AG04449 (cell line): Measurements from ENCODE around the gene ZIC1.

Source experiments
- CTCF ChIA-PET: fragments of 350-600 bp; formaldehyde crosslinking; extraction: SDS; loops from one replicate; lab custom pipeline; 2021; ENCODE audit warnings: antibody characterized with exemption; lab: Yijun Ruan, JAX
- POLR2A ChIA-PET: fragments of 400-600, 350-600 bp; formaldehyde crosslinking; extraction: SDS; loops from one replicate; lab custom pipeline; 2020; ENCODE audit warnings: antibody characterized with exemption, inconsistent platforms; lab: Yijun Ruan, JAX
- DNase-seq: peaks from one replicate; pipeline ENCODE4 v3.0.0-alpha.2; 2010; ENCODE audit warnings: low read depth, low spot score
- H3K4me3 ChIP-seq: 2 replicates; pipeline ENCODE4 v1.5.1; 2011; ENCODE audit warnings: low read depth, mild to moderate bottlenecking, control low read depth, low read length
- TF ChIP-seq, protein P1 (sequence below): IDR thresholded peaks from one replicate; pipeline ENCODE4 v1.5.1; 2011; ENCODE audit warnings: mild to moderate bottlenecking, moderate library complexity, low read length, control low read depth, inconsistent platforms; ENCODE audit not compliant: insufficient read depth; ENCODE audit errors: missing control alignments

Gene ZIC1

GRCh38 chr3:147385059-147386012, 23.8 kb upstream of the ZIC1 start:
- TF ChIP-seq, protein P1, sequence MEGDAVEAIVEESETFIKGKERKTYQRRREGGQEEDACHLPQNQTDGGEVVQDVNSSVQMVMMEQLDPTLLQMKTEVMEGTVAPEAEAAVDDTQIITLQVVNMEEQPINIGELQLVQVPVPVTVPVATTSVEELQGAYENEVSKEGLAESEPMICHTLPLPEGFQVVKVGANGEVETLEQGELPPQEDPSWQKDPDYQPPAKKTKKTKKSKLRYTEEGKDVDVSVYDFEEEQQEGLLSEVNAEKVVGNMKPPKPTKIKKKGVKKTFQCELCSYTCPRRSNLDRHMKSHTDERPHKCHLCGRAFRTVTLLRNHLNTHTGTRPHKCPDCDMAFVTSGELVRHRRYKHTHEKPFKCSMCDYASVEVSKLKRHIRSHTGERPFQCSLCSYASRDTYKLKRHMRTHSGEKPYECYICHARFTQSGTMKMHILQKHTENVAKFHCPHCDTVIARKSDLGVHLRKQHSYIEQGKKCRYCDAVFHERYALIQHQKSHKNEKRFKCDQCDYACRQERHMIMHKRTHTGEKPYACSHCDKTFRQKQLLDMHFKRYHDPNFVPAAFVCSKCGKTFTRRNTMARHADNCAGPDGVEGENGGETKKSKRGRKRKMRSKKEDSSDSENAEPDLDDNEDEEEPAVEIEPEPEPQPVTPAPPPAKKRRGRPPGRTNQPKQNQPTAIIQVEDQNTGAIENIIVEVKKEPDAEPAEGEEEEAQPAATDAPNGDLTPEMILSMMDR, result no peak
- POLR2A ChIA-PET, result no interaction called here
- no peak overlapping the region for H3K4me3 ChIP-seq
- DNase-seq, result no peak
- CTCF ChIA-PET, result no interaction called here

GRCh38 chr3:147387291-147387884, 21.8 kb upstream of the ZIC1 start:
- H3K4me3 ChIP-seq, result no peak overlapping the region
- POLR2A ChIA-PET, result no interaction called here
- TF ChIP-seq, protein P1, result no peak
- DNase-seq, result no peak
- CTCF ChIA-PET, result no interaction called here

- TF ChIP-seq, protein P1, result no peak
- CTCF ChIA-PET, result no interaction called here
- no peak overlapping the region for H3K4me3 ChIP-seq
- no peak for DNase-seq
- POLR2A ChIA-PET, result no interaction called here
Measured at GRCh38 chr3:147387885-147388699, 21.1 kb upstream of the ZIC1 start.

DNA sequence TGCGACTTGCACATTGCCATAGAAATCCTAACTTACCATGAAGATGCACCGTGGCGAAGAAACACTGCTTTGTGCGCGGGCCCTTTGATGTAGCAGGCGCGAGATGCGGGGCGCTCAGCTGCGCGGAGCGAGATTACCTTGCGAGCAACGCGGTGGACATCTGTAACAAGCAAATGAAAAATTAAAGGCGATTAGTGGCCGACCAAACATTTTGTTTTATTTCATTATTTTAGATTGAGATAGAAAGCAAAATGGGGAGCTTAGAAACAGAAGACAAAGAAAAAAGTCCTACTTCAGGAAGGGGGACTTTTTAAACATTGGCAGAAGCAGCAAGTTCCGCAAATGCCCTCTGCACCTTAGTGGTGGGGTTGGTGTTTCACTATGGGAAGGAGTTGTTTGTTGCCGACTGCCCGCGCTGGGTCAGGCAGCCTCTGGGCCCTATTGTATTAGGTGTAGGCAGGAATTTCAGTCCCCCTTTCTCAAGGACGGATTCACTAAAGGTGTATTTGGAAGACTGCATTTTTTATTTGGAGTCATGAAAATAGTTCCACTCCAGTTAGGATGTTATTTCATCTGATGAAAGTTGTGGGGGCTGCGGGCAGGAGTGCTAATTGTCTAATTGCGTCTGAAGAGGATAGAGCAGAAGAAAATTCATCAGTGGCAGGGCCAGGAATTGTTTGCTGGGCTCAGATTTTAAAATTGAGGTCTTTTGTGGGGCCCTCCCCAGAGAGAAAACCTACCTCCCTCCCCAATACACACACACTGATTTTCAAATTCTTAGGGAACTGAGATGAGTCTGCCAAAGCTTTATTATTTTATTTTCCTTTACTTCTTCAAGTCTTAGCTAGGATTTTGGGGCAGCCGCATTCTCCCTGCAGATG, 20.2 kb upstream of the ZIC1 start:
- CTCF ChIA-PET, result no interaction called here
- H3K4me3 ChIP-seq, result no peak overlapping the region
- TF ChIP-seq, protein P1, result no peak
- DNase-seq, result no peak
- POLR2A ChIA-PET, result no interaction called here

DNA sequence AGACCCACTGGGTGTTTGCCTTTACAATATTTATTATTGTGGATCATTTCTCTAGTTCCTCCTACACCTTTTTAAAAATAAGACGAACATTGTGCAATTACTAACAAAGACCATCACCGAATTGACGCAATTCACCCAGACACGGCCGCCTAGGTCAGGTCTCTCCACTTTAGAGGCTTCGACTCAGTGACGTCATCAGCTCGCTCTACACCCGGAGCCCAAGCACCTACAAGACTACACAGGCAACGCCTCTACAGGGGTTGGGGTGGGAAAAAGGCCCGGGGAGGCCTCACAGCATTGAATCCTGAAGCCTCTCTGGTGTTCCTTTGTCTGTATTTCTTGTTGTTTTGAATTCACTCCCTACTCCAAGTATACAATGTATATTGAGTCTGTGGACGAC, 19.4 kb upstream of the ZIC1 start:
- TF ChIP-seq, protein P1, result no peak
- CTCF ChIA-PET, result interaction anchor here (1.7 kb wide), 1 partner anchor 10 kb away, joined by 4 read pairs; no protein-coding TSS in a partner anchor
- DNase-seq, result no peak
- POLR2A ChIA-PET, result no interaction called here
- no peak overlapping the region for H3K4me3 ChIP-seq
